GM15510 (cell line): ENCODE data around the gene SFRP4.

Experiments used
- POLR2A ChIP-seq: IDR thresholded peaks from 3 replicates; pipeline ENCODE4 v1.6.1; 2011; ENCODE audit warnings: borderline replicate concordance; ENCODE audit not compliant: insufficient read length; ENCODE audit errors: extremely low read depth

SFRP4 gene

GRCh38 chr7:37933018-37933566, 16.5 kb upstream of the SFRP4 start:
- no peak for TF ChIP-seq POLR2A

- TF ChIP-seq POLR2A: no peak
Observed at GRCh38 chr7:37932543-37932942, 15.9 kb upstream of the SFRP4 start.

- no peak for TF ChIP-seq POLR2A
Observed at GRCh38 chr7:37930226-37930948, 13.8 kb upstream of the SFRP4 start.

- no peak for TF ChIP-seq POLR2A
Observed at GRCh38 chr7:37928878-37929277, 12.3 kb upstream of the SFRP4 start.

- no peak for TF ChIP-seq POLR2A
Observed at GRCh38 chr7:37927773-37928444, 11.3 kb upstream of the SFRP4 start.

- no peak for TF ChIP-seq POLR2A
Observed at GRCh38 chr7:37925620-37926019, 9.0 kb upstream of the SFRP4 start.

GRCh38 chr7:37924491-37925041, 7.9 kb upstream of the SFRP4 start:
- no peak for TF ChIP-seq POLR2A

- no peak for TF ChIP-seq POLR2A
Observed at GRCh38 chr7:37923996-37924395, 7.4 kb upstream of the SFRP4 start.

- no peak for TF ChIP-seq POLR2A
Observed at GRCh38 chr7:37921876-37922275, 5.3 kb upstream of the SFRP4 start.

GRCh38 chr7:37920849-37921805, 4.5 kb upstream of the SFRP4 start:
- peak; percentile 13 for TF ChIP-seq POLR2A

- no peak for TF ChIP-seq POLR2A
Observed at GRCh38 chr7:37920305-37920848, 3.8 kb upstream of the SFRP4 start, which contains the start of gene EPDR1. TSS of gene EPDR1 (plus strand) at chr7:37920640. CDS start at chr7:37920940, 300 bp downstream.

- TF ChIP-seq POLR2A: no peak
Observed at GRCh38 chr7:37918526-37918925, 1.9 kb upstream of the SFRP4 start.

- no peak for TF ChIP-seq POLR2A
Observed at GRCh38 chr7:37916017-37916672, 472 bp downstream of the SFRP4 start.

GRCh38 chr7:37915438-37915837, 1.2 kb downstream of the SFRP4 start:
- TF ChIP-seq POLR2A: no peak
